Caco-2 (cell line): Measurements from ENCODE around the gene OSBPL6. TPM values are rescaled to one million over a fixed set of nuclear protein-coding genes. Genes with fewer than 3 reads are reported as not detected.

Experiments
- BruUV-seq: library from RNA; stranded (reverse); fragments of 400-500 nt; replicated peaks from 2 replicates; lab custom pipeline; 2021; lab: Mats Ljungman, UMichigan
- CTCF ChIA-PET: fragments of 300-600 bp; sonication (Branson Sonifier 250); formaldehyde crosslinking; loops from one replicate; lab custom pipeline; 2022; ENCODE audit warnings: antibody characterized with exemption; lab: Charles Lee
- POLR2A ChIA-PET: fragments of 300-600 bp; sonication (Branson Sonifier 250); formaldehyde crosslinking; loops from one replicate; lab custom pipeline; 2022; ENCODE audit warnings: antibody characterized with exemption; lab: Charles Lee
- DNase-seq, 2 experiments: peaks; one replicate each; pipeline versions ENCODE4 v3.0.0 to v3.0.0-alpha.2; 2020 to 2022
- H3K27me3 ChIP-seq: replicated peaks from 2 replicates; pipeline ENCODE4 v1.6.0; 2011; ENCODE audit warnings: low read length; ENCODE audit not compliant: control insufficient read depth, insufficient read depth
- H3K36me3 ChIP-seq: 2 replicates; pipeline ENCODE4 v1.5.1; 2011; ENCODE audit warnings: low read length; ENCODE audit not compliant: control insufficient read depth, insufficient read depth
- H3K4me1 ChIP-seq: fragments of 250-450 bp; sonication (Bioruptor Pico); 2 replicates; pipeline ENCODE4 v1.5.1; 2020; ENCODE audit warnings: mild to moderate bottlenecking
- H3K4me3 ChIP-seq: 2 replicates; pipeline ENCODE4 v1.5.1; 2011; ENCODE audit warnings: low read depth, mild to moderate bottlenecking, control low read depth, low read length
- H3K9me3 ChIP-seq: fragments of 250-450 bp; sonication (Bioruptor Pico); 2 replicates; pipeline ENCODE4 v1.5.1; 2020; ENCODE audit warnings: mild to moderate bottlenecking, moderate library complexity
- H3K27ac Mint-ChIP-seq: one replicate; pipeline ENCODE4 v1.8.0; 2022; ENCODE audit warnings: mixed read lengths; ENCODE audit not compliant: unreplicated experiment
- H3K27me3 Mint-ChIP-seq: one replicate; pipeline ENCODE4 v1.8.0; 2022; ENCODE audit warnings: mixed read lengths; ENCODE audit not compliant: insufficient read depth, unreplicated experiment
- H3K36me3 Mint-ChIP-seq: one replicate; pipeline ENCODE4 v1.8.0; 2022; ENCODE audit warnings: mild to moderate bottlenecking, mixed read lengths; ENCODE audit not compliant: insufficient read depth, unreplicated experiment
- H3K4me1 Mint-ChIP-seq: one replicate; pipeline ENCODE4 v1.8.0; 2022; ENCODE audit warnings: low read depth, mixed read lengths; ENCODE audit not compliant: unreplicated experiment
- H3K4me3 Mint-ChIP-seq: one replicate; pipeline ENCODE4 v1.8.0; 2022; ENCODE audit warnings: mild to moderate bottlenecking, moderate library complexity, mixed read lengths; ENCODE audit not compliant: unreplicated experiment
- H3K9me3 Mint-ChIP-seq: one replicate; pipeline ENCODE4 v1.8.0; 2022; ENCODE audit warnings: mixed read lengths; ENCODE audit not compliant: unreplicated experiment
- intact Hi-C: fragments of 100-400 bp; cut with micrococcal nuclease; formaldehyde crosslinking; loops from one replicate; pipeline ENCODE4 v1.10.0; 2022; ENCODE audit not compliant: unreplicated experiment
- total RNA-seq: library from RNA; stranded (reverse); gene quantifications from 2 replicates; pipeline ENCODE4 v1.2.3, GENCODE V29; 2022
- TF ChIP-seq, protein P1 (sequence below), 2 experiments: fragments of 200-600 bp in 1 of 2; IDR thresholded peaks; 1 replicate in 1 of 2; 2 replicates in 1 of 2; pipeline versions ENCODE4 v1.5.1 to v1.8.0; 2011 to 2022; ENCODE audit warnings: antibody characterized with exemption in 1 of 2, control low read depth in 1 of 2, inconsistent platforms in 1 of 2, low read depth in 1 of 2, low read length in 1 of 2, mild to moderate bottlenecking in 1 of 2, moderate library complexity in 1 of 2; ENCODE audit not compliant: insufficient read depth in 1 of 2, severe bottlenecking in 1 of 2, unreplicated experiment in 1 of 2

Gene OSBPL6
- total RNA-seq, 1 experiment from 2014 or later: 1.5 TPM

DNA sequence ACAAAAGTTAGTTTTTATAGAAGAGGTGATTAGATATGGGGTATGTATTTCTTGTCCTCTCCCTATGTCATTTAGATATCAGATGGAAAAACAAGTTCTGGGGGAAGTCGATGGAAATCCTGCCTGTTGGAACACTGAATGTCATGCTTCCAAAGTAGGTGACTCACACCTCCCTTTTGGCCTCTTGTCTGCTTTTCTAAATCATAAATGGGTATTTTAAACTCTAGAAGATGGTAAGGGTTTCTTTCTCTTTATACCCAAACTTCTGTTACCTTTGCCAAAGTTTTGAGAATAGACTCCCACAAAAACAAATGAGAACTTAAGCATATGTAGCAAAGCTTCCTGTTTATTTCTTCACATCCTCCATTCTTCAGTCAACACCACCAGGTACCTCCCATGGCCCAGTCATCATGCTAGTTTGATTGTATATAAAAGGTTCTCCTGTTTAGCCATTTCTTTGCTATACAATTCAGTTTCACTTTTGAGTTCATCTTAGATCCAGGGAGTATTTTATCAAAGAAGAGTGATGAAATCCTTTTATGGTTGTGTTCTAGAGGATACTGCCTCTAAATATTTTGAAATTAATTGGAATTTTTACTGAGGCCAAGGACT, 192.8 kb downstream of the OSBPL6 start:
- no TSS peak for BruUV-seq
- Mint-ChIP-seq H3K4me1 (peaks cover 26% of the 10 kb centered on the region), H3K36me3 (no peaks in the 10 kb centered on the region), H3K27me3 (no peaks in the 10 kb centered on the region), H3K9me3 (no peaks in the 10 kb centered on the region), H3K4me3 (no peak overlapping the region), H3K27ac (no peak overlapping the region)
- ChIA-PET POLR2A (no interaction called here), CTCF (interaction anchor here (0.6 kb wide), 1 partner anchor 794 kb away, joined by 4 read pairs; no protein-coding TSS in a partner anchor)
- H3K27me3 ChIP-seq: no peaks in the 10 kb centered on the region
- H3K9me3 ChIP-seq: no peaks in the 10 kb centered on the region
- intact Hi-C loops: no loop called here
- H3K36me3 ChIP-seq: no peaks in the 10 kb centered on the region
- TF ChIP-seq, protein P1, sequence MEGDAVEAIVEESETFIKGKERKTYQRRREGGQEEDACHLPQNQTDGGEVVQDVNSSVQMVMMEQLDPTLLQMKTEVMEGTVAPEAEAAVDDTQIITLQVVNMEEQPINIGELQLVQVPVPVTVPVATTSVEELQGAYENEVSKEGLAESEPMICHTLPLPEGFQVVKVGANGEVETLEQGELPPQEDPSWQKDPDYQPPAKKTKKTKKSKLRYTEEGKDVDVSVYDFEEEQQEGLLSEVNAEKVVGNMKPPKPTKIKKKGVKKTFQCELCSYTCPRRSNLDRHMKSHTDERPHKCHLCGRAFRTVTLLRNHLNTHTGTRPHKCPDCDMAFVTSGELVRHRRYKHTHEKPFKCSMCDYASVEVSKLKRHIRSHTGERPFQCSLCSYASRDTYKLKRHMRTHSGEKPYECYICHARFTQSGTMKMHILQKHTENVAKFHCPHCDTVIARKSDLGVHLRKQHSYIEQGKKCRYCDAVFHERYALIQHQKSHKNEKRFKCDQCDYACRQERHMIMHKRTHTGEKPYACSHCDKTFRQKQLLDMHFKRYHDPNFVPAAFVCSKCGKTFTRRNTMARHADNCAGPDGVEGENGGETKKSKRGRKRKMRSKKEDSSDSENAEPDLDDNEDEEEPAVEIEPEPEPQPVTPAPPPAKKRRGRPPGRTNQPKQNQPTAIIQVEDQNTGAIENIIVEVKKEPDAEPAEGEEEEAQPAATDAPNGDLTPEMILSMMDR (IDR thresholded peaks at IDR 0.05; ENCODE audit: insufficient read depth in 1 of 2, low read depth in 1 of 2, low read length in 1 of 2, severe bottlenecking in 1 of 2, unreplicated experiment in 1 of 2): no peak
- H3K4me3 ChIP-seq: no peak overlapping the region
- peaks cover 12% of the 10 kb centered on the region; the same call in 1 of the 2 replicates for H3K4me1 ChIP-seq
- no peak for DNase-seq

DNA sequence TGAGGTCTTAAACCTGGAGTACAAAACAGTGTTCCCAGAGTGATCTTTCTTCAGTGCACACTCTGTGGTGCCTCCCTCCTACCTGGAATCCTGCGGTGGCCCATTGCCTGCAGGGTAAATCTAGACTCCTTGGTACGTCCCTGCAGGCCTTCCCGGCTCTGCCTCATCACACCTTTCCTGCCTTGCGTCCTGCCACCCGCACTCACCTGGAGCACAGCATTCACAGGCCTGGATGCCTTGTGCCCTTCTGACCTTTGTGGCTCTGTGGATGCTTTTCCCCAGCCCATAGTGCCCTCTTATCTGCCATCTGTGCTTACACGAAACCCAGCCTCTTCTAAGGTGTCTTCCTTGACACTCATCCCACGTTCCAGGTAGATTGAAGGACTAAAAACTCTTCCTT, 194.0 kb downstream of the OSBPL6 start:
- intact Hi-C loops: no loop called here
- Mint-ChIP-seq H3K27ac (no peak overlapping the region), H3K4me1 (peaks cover 37% of the 10 kb centered on the region), H3K36me3 (no peaks in the 10 kb centered on the region), H3K9me3 (no peaks in the 10 kb centered on the region), H3K27me3 (no peaks in the 10 kb centered on the region), H3K4me3 (no peak overlapping the region)
- POLR2A ChIA-PET: no interaction called here
- no peak for DNase-seq
- no TSS peak for BruUV-seq
- no peaks in the 10 kb centered on the region for H3K36me3 ChIP-seq
- TF ChIP-seq, protein P1 (IDR thresholded peaks at IDR 0.05; ENCODE audit: insufficient read depth in 1 of 2, low read depth in 1 of 2, low read length in 1 of 2, severe bottlenecking in 1 of 2, unreplicated experiment in 1 of 2): no peak
- no peaks in the 10 kb centered on the region for H3K9me3 ChIP-seq
- no peak overlapping the region for H3K4me3 ChIP-seq
- H3K27me3 ChIP-seq: no peaks in the 10 kb centered on the region
- peaks cover 17% of the 10 kb centered on the region for H3K4me1 ChIP-seq
- CTCF ChIA-PET: no interaction called here

DNA sequence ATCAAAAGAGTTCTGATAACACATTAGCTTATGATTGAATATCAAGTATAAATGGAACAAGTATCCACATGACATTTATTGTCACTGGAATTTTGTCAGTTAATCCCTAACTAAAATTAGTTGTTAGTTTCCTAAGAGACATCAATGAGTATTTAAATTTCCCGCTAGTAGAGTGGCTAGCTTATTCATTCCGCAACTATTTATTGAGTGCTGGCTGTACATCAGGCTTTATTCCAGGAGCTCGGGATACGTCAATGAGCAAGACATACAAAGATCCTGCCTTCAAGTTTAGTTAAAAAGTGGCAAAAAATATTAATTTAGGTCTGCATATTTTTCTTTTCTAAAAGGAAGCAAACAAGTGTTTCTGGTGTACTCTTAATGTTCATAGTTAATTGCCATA, 197.4 kb downstream of the OSBPL6 start:
- Histone ChIP-seq H3K4me1 (peaks cover 7% of the 10 kb centered on the region), H3K9me3 (no peaks in the 10 kb centered on the region), H3K36me3 (no peaks in the 10 kb centered on the region), H3K4me3 (no peak overlapping the region), H3K27me3 (no peaks in the 10 kb centered on the region)
- no peak overlapping the region for H3K4me3 Mint-ChIP-seq
- TF ChIP-seq, protein P1 (IDR thresholded peaks at IDR 0.05; ENCODE audit: insufficient read depth in 1 of 2, low read depth in 1 of 2, low read length in 1 of 2, severe bottlenecking in 1 of 2, unreplicated experiment in 1 of 2): no peak
- intact Hi-C loops: loop anchor here (5.0 kb wide), 1 partner anchor 199 kb away; the partner anchor contains the start of gene OSBPL6
- no peak overlapping the region for H3K27ac Mint-ChIP-seq
- H3K27me3 Mint-ChIP-seq: no peaks in the 10 kb centered on the region
- H3K4me1 Mint-ChIP-seq: peaks cover 33% of the 10 kb centered on the region
- ChIA-PET POLR2A (no interaction called here), CTCF (interaction anchor here (1.9 kb wide), 1 partner anchor 23 kb away, joined by 5 read pairs; no protein-coding TSS in a partner anchor)
- no peaks in the 10 kb centered on the region for H3K36me3 Mint-ChIP-seq
- no TSS peak for BruUV-seq
- no peak for DNase-seq
- H3K9me3 Mint-ChIP-seq: no peaks in the 10 kb centered on the region
